GM18907 (cell line): ENCODE measurements around the gene DIRAS3.
"Not testable (repeated sequence)": the region's sequence is repeated elsewhere in the genome, so short reads cannot be mapped to it uniquely, and the experiment has no call there.

Source experiments
- ATAC-seq: cut with Tn5 transposase; IDR thresholded peaks from one replicate; pipeline ENCODE4 v1.9.1; 2021; ENCODE audit warnings: mild to moderate bottlenecking, moderate library complexity; ENCODE audit not compliant: unreplicated experiment

DIRAS3 gene

DNA sequence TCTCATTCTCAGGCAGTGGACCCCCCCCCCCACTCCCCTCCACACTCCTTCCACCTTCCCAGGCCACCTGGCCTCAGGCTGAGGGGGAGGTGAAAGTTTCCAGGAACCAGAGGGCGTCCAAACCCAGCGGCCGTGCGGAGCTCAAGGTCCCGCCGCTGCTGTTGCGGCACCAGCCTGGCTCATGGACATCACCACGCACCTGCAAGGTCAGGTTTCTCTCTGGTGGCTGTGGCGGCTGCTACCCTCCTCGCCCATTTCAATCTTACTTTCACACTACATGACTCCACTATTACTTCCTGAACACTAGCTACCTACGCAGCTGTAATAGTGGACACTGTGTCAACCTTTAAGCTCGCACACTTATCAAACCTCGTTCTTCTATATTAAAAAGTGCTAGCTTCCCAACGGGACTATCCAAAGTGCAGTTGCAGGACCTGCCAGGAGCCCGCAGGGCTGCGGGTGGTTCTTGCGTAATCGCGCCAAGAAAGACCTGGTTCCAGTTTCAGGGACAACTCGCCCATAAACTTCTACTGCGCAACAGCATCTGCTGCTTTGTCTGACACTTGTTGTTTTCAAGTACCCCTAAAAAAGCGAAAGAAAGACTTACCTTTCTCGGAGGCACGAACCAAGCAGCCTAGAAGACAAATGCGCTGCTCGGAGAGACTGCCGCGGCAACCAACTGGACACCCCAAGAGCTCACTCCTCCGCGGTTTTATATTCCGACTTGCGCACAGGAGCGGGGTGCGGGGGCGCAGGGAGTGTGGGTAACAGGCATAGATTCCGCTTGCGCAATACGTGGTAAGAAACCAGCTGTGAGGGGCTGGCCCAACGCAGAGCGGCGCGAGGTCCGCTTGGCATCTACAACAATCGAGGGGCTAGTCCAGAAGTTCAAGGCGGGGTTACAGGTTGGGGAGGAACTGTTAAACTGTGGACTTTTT is at the start of gene DIRAS3:
Gene DIRAS3 (minus strand): TSS at position 687 of the 938 bp plus-strand sequence. CDS start 3,330 bp downstream, outside the sequence.
- ATAC-seq, result no peak

- ATAC-seq, result no peak
Observed at GRCh38 chr1:68093737-68094136, 43.3 kb upstream of the DIRAS3 start.

DNA sequence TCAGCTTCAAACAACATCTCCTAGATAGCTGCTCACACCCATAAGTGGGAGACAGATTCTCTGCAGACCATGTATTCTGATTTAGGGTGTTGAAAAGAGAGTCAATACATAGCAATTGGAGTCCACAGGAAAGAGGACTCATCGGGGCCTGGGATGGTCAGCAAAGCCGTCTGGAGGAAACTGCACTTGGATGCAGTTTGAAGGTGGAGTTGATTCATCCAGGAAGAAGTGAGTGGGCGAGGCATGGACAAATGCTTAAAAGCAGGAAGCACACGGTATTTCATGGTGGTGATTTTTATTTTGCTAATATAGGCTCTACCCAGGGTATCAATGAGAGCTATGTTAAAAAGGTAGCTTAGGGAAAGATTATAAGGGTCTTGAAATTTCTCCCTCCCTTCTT is 36.8 kb upstream of the DIRAS3 start:
- ATAC-seq, result no peak

GRCh38 chr1:68085752-68086151 is 35.3 kb upstream of the DIRAS3 start:
- no peak for ATAC-seq

DNA sequence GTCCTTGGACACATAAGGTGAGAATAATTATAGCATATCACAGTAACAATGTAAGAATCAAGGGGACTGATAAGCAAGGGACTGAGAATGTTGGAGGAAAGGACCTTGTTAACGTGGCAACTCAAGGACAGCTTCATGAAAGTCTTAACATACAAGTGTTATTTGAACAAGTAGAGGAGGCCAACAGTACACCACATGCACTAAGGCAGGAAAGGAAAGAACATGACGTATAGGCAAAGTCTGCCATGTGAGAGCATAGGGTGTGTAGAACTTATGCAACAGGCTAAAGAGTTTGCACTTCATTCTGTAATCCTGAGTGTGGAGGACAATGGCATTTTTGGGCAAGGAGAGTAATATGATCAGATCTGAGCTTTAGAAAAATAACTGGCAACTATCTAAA is 33.3 kb upstream of the DIRAS3 start:
- no peak for ATAC-seq

DNA sequence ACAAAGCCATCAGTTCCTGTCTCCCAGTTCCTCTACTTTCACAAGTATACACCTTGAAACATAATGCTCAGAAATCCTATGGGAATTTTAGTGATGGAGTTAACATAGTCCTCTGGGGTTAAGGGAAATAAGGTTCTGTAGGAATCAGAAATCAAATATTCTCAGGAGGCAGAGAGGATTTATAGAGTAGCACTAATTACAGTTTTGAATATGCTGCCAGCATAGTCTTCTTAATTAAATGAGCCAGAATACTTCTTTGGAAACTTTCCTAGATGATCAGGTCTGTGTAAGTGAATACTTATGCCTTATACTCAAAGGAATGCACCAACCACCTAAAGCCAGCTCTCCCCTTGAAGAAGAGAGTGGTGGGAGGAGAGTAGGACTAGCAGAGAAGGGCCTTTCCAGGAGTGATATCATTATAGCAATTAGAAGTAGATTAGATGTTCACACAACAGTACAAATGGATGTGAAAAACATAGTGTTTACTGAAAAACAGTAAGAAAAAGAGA is 31.4 kb upstream of the DIRAS3 start:
- no peak for ATAC-seq

GRCh38 chr1:68078647-68079046 is 28.2 kb upstream of the DIRAS3 start:
- ATAC-seq, result no peak

- ATAC-seq, result no peak
Observed at GRCh38 chr1:68074472-68074871, 24.0 kb upstream of the DIRAS3 start.

GRCh38 chr1:68065766-68066165 is 15.3 kb upstream of the DIRAS3 start:
- ATAC-seq, result no peak

DNA sequence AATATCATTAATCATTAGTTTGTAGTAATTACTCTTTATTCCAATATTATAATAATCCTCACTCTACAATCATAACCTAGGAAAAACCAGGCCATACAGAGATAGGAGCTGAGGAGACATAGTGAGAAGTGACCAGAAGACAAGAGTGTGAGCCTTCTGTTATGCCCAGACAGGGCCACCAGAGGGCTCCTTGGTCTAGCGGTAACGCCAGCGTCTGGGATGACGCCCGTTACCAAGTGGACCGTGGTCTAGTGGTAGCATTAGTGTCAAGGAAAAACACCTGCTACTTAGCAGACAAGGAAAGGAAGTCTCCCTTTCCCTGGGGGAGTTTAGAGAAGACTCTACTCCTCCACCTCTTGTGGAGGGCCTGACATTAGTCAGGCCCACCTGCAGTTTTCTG is 7.6 kb upstream of the DIRAS3 start:
- not testable (repeated sequence) for ATAC-seq

DNA sequence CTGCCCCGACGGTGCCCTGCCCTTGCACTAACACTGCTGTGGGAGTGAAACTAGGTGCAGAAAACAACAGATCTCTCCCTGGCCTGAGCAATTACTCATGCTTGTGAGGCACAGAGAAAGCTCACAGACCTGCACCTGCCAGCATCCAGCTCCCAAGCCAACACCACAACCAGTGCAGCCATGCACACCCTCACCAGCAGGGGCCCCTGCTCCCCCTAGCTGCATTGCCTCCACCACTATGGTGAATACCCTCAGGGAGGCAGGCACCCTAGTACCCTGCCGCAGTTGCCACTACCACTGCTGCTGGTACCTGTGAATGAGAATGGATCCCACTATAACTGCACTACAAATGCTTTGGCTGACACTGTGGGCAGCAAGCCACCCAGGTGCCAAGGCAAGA is 7.1 kb upstream of the DIRAS3 start:
- ATAC-seq, result no peak

DNA sequence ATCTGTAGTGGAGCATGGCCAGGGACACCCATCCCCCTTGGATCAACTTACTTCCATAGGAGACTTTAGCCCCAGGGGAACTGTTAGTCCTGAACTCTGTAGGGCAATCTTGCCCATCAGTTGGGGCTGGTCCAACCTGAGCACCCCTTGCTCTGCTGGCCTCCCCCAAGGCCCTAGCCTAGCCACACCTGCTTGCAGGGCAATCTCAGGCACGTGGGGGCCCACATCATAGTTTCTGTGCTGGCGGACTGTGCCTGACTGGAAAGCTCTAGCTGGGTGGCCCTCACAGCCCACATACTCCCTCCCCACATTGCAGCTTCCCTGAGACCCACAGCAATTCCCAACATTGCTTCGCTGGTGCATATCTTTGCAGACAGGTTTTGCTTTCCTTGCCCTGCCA is 6.6 kb upstream of the DIRAS3 start:
- ATAC-seq, result no peak

GRCh38 chr1:68051475-68051874 is 1.0 kb upstream of the DIRAS3 start:
- no peak for ATAC-seq

DNA sequence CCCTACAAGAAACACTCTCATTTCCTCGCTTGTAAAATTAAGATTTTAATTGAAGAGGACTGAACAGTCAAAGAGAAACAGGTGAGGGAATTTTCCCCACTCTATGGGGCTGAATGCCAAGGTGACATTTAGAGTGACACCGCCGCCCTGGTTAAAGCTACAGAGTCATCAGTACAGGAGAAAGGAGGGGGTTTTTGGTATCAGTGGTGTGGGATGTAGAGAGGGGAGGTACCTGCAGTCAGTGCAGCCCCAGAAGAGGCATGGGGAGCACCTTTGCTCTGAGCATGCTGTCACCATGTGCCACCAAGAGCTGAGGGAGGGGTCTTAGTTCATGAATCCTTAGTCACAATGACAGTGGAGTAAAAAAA is 2.8 kb downstream of the DIRAS3 start:
- ATAC-seq, result no peak

DNA sequence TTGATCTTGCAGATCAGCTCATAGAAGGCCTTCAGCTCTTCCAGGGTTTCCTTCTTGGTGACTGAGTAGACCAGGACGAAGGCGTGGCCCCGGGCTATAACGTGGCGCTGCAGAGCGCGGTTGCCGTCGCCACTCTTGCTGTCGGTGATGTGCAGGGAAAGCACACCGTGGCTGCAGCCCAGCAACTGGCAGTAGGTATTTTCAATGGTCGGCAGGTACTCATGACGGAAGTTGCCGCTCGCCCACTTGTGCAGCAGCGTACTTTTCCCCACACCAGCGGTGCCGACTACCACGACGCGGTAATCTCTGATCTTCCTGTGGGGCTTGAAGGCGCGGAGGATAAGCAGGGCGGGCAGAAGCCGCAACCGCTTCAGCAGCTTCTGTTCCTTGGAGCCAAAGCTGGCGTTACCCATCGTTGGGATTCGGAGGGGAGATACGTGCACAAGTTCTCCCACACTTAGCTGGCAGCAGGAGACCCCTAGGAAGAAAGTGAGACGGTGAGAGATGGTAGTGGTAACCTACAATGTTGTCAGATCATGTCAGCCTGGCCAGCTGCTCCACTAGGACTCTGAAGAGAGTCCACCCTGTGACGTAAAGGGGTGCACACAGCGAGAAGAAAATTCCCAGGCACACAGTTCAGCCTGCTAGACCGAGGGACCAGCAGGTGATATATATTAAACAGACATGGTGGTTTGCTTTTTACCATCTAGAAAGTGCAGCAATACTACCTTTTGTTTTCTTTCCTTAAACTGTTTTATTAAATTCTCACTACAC is 3.4 kb downstream of the DIRAS3 start:
- ATAC-seq, result no peak

DNA sequence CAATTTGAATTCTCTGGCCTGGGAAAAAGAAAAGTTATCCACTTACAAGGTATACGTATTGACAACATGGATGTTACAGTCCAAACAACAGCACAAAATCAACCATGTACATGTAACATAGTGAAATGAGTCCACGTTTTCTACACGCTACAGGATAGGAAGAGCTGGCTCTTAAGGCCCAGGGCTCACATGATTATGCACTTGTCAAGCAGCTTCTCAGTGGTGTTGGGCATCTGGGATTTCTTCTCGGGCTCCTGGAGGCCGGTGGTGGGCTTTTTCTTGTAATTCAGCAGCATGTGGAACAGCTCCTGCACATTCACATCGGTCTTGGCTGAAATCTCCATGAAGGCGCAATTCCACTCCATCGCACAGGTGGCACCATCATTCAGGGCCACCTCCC is 4.0 kb downstream of the DIRAS3 start:
- ATAC-seq, result no peak

DNA sequence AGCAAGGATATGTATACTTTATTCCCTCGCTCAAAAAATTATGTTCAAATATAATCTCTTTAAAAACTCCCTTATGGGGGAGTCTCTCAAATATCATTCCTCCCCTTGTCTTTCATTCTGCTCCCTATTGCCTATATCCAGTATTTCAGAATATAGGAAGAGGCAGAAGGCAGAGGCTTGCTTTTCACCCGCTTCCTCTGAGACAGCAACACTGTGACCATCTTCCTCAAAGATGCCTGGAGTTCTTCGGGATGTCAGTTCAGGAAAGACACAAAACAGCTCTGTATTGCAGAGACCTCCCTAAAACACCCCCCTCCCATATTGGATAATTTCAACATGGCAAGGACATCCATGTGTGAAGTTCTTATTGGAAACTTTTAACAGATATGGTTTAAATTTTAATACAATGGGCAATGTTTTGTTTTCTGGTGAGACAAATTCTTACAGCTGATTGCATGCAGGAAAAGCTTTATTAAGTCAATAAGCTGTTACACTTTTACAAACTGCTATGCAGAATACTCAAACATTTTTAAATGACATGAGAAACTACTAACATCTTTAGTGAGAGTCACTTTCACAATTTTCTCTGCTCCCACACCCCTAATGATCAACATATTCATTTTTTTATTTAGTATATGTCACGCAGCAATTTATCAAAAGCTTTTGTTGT is 4.8 kb downstream of the DIRAS3 start:
- ATAC-seq, result no peak

DNA sequence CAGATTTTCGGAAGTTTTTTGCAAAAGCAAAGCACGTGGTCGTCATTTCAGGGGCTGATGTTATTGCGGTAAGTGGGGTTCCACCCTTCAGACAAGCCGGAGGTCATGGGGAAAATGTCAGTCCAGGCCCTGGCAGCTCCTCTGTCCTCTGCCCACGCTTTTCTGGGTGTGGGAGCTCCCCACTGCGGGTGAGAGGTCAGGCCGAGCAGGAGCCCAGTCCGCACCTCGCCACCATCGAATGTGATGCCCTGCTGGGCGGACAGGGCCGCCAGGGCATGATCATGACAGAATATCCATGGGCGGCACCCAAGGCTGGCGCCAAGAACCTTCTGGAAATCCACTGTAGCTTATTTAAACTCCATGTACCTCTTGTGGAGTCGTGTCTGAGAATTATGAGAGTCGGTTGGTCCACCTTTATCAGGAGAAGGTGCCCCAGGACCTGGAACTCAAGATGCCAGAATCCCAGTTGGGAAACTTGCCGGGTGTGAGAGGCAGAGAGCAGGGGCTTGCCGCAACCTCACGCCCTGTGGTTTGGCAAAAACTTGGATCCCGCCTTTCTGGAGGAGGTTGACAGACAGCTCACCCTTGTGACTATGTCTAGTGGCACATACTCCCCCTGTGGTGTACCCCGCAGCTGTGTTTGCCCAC is 6.9 kb downstream of the DIRAS3 start:
- ATAC-seq, result no peak

DNA sequence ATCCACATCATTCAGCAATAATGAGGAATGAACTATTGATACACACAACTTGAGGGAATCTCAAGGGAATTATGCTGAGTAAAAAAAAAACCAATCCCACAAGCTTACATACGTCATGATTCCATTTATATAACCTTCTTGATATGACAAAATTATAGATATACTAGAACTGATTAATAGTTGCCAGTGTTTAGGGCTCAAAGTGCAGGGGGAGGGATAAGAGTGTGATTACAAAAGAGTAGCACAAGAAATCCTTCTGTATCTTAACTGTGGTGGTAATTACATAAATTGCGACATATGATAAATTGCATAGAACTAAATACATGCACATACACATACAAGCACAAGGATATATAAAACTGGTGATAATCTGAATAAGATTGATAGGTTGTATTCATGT is 13.5 kb downstream of the DIRAS3 start:
- ATAC-seq, result no peak

DNA sequence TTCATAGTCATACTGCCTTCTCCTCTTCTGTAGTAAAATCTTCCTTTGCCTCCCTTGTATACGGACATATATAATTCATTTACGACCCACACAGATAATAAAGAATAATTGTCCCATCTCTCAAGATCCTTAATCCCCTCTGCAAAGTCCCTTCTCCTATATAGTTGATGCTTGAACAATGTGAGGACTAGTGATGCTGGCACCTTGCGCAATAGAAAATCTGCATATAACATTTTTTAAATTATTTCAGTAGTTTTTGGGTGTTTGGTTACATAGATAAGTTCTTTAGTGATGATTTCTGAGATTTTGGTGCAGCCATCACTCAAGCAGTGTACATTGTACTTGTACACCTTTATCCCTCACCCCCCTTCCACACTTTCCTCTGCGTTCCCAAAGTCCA is 21.0 kb downstream of the DIRAS3 start:
- ATAC-seq, result no peak

DNA sequence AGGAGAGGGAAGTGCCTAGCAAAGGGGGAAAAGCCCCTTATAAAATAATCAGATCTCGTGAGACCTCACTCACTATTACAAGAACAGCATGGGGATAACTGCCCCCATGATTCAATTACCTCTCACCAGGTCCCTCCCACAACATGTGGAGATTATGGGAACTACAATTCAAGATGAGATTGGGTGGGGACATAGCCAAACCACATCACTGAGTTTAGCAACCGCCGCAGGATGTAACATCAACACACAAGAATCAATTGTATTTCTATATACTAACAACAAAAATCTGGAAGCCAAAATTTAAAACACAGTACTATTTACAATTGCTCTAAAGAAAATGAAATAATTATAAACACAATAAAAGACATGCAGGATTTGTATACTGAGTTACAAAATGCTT is 21.9 kb downstream of the DIRAS3 start:
- ATAC-seq, result no peak
